HG02981 (cell line): ENCODE measurements around the gene ADGRD2.
"Not testable (repeated sequence)": the region's sequence is repeated elsewhere in the genome, so short reads cannot be mapped to it uniquely, and the experiment has no call there.

Experiments
- ATAC-seq: cut with Tn5 transposase; IDR thresholded peaks from one replicate; pipeline ENCODE4 v1.9.1; 2021; ENCODE audit warnings: mild to moderate bottlenecking, moderate library complexity; ENCODE audit not compliant: unreplicated experiment

Gene ADGRD2

GRCh38 chr9:124450241-124450924 lies at the start of gene ADGRD2:
Gene ADGRD2 (plus strand): TSS chr9:124450451. CDS start chr9:124451667, 1,216 bp downstream.
- ATAC-seq = no peak

- no peak for ATAC-seq
Measured at GRCh38 chr9:124403246-124403645, 47.0 kb upstream of the ADGRD2 start.

DNA sequence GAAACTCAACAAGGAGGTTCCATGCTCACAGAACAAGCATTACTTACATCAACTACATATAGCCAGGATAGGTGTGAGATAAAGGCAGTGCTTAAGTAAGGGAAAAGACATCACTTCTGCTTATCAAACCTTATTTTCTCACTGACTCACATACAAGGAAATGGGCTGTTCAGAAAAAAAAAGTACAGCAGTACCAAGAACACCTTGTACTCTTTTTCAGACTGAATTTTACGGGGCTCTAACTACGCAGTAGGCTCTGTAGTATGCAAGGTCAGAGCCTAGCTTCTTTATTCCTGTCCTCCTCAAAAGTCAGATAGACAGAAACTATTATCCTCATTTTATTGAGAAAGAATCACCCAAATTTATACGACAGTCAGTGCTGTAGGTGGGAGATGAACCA lies 40.8 kb upstream of the ADGRD2 start:
- ATAC-seq = no peak

- no peak for ATAC-seq
Measured at GRCh38 chr9:124410321-124410913, 39.8 kb upstream of the ADGRD2 start.

DNA sequence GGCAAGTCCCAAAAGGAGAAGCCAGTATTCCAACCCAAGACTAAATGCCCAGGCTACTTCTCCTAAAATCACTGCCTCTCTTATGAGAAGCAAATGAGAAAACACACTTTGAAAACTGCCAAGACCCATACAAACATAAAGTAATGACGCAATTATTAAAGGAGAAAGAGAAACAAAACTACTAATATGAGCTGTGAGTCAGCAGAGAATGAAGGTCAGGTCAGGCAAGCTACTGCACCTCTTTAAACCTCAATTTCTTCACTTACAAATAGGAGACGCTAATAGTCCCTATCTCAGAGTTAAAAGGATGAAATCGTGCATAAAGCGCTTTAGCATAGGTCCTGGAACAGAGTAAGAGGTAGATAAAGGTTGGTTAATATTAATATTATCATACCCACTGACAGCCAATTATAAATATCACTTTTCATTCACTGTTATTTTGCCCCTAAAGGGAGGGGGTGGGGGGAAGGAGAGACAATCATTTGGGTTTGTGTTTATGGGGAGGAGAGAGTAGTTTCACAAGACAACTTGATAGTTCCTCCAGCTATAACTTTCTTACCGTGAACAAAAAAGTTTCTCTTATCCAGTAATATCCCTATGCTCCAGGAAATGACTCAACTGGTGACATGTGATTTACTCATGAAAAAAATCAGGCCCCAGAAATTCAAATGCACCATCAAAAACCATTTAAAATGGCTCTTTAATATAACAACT lies 38.6 kb upstream of the ADGRD2 start:
- ATAC-seq = no peak

DNA sequence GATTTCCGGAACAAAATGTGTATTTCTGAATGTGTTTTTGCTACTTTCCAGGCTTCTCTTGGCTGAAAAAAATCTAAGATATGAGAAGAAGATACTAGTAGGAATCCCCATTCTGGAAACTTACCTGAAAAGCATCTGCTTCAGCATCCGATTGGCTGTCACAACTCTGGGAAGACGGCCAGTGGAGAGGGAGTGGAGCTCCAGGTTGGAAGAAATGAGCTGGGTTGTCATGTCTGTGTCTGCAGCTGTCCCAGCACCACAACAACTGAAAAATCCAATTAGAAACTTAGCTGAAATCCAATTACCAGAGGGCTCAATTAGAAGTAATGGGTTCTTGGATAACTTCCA lies 38.0 kb upstream of the ADGRD2 start:
- no peak for ATAC-seq

GRCh38 chr9:124414612-124415011 lies 35.6 kb upstream of the ADGRD2 start:
- ATAC-seq = no peak

- peak; percentile 90 for ATAC-seq
Measured at GRCh38 chr9:124415102-124415851, 35.0 kb upstream of the ADGRD2 start, which contains the start of gene PSMB7. Gene PSMB7 (minus strand): TSS chr9:124415442. CDS start chr9:124415425, 17 bp downstream.

DNA sequence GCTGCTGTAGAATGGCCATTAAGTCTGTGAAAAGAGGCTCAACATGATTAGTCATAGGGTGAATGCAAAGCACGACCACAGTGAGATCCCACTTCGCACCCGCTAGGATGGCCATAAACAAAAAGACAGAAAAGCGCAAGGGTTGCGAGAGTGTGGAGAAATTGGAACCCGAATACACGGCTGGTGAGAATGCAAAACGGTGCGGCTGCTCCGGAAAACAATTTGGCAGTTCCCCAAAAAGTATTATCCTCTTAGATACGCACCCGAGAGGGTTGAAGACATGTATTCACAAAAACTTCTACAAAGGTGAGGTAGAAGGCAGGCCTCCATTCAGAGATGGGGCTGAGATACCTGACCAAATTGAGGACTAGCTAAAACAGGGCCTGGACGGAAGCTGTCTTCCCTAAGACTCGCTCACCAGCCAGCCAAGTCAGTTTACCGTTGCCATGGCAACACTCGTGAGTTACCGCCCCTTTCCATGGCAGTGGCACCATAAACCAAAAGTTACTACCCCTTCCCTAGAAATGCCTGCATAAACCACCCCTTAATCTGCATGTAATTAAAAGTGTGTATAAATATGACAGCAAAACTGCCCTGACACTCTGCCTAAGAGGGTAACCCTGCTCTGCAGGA lies 34.3 kb upstream of the ADGRD2 start:
- no peak for ATAC-seq

GRCh38 chr9:124419832-124420489 lies 30.3 kb upstream of the ADGRD2 start:
- ATAC-seq = no peak

GRCh38 chr9:124420991-124421543 lies 29.2 kb upstream of the ADGRD2 start:
- no peak for ATAC-seq

DNA sequence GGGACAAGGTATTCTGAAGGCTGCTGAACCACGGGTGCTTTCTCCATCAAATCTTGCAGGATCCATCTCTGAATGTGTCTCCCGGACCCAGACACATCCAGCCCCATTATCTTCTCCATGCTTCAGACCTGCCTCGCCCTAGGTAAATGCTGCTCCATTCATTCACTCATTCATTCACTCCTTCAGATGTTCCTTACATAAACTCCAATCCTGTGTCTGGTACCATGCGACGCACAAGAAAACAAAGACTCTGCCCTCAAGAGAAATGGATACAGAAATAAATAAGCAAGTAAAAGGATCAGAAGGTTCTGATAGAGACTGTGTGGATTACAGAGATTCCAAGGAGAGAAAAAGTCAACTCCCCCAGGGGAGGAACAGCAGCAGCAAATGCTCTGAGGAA lies 27.1 kb upstream of the ADGRD2 start:
- ATAC-seq = no peak

GRCh38 chr9:124423591-124423990 lies 26.7 kb upstream of the ADGRD2 start:
- no peak for ATAC-seq

GRCh38 chr9:124425733-124426132 lies 24.5 kb upstream of the ADGRD2 start:
- not testable (repeated sequence) for ATAC-seq

GRCh38 chr9:124426361-124426760 lies 23.9 kb upstream of the ADGRD2 start:
- ATAC-seq = no peak

DNA sequence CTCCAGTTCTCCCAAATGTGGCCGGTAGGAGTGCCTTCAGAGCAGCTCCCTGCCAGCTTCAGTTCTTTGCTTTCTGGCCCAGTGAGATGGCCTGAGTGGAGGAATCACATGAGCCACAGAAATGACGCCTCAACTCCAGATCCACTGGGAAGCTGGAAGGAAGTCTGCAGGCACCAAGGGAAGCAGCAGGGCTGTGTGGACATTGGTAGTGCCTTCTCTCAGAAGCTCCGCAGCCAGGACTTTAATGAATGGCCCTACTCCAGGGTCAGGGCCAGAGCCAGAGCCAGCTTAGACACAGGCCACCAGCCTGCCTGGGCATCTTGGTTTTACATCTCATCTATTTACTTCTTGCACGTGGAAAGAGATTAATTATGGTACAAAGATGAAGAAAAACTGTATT lies 23.0 kb upstream of the ADGRD2 start:
- no peak for ATAC-seq

- ATAC-seq = no peak
Measured at GRCh38 chr9:124428751-124429529, 21.3 kb upstream of the ADGRD2 start.

- no peak for ATAC-seq
Measured at GRCh38 chr9:124429530-124429867, 20.8 kb upstream of the ADGRD2 start.

GRCh38 chr9:124436320-124436719 lies 13.9 kb upstream of the ADGRD2 start:
- ATAC-seq = no peak
